SW480 (cell line): ENCODE measurements around the gene MT4.
A peak's percentile ranks its signal among the peaks of the same experiment; 100 is the strongest.

Source experiments
- DNase-seq: peaks from one replicate; pipeline ENCODE4 v3.0.0-alpha.2; 2016; ENCODE audit warnings: low spot score

MT4 gene

DNA sequence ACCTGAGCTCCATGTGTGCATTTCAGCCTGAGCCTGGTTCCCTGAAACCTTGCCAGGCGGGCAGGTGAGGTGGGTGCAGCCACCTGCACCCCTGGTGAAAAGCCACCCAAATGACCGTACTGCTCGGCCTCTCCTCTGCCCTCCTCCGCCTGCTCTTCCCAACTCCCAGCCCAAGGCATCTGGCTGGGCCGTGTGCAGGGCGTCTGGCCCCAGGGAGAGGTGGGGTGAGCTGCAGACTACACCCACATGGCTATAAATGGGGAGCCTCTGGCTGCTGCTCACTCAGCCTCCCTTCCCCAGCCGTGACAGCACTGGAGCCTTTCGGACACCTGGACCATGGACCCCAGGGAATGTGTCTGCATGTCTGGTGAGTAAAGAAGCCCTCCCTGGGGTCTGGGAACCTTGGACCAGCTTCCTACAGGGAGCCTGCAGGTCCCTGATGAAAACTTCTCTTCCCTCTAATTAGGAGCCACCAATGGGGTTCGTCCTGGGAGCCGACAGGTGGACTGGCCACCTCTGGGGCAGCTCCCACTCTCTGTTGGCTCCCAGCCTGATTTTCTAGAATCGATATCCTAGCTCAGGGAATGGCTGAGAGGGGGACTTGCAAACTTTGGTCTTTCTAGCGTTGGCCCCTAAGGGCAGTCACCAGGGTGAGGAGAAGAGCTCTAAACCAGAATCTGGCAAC lies at the start of gene MT4:
TSS of gene MT4 (plus strand) at position 281 of the 685 bp plus-strand sequence. CDS start at position 337, 56 bp downstream.
- no peak for DNase-seq

- DNase-seq: no peak
Measured at GRCh38 chr16:56515665-56516064, 49.2 kb upstream of the MT4 start.

GRCh38 chr16:56517206-56517605 lies 47.7 kb upstream of the MT4 start:
- DNase-seq: no peak

DNA sequence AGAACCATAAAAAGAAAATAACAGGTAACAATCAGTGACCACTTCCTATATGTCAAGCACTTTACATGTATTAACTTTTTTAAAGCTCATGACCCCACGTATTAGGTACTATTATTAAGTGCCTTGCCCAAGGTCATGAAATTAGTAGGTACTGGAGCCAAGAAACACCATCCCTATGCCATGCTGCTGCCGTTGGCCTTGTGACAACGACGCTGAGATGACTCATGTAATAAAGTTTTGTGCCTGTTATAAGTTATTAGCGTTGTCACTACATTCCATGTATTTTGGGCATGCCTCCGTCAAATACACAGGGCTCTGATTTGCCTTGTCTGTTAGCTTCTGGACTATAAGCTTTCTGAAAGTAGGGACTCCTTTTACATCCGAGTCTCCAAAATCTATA lies 46.4 kb upstream of the MT4 start:
- no peak for DNase-seq

DNA sequence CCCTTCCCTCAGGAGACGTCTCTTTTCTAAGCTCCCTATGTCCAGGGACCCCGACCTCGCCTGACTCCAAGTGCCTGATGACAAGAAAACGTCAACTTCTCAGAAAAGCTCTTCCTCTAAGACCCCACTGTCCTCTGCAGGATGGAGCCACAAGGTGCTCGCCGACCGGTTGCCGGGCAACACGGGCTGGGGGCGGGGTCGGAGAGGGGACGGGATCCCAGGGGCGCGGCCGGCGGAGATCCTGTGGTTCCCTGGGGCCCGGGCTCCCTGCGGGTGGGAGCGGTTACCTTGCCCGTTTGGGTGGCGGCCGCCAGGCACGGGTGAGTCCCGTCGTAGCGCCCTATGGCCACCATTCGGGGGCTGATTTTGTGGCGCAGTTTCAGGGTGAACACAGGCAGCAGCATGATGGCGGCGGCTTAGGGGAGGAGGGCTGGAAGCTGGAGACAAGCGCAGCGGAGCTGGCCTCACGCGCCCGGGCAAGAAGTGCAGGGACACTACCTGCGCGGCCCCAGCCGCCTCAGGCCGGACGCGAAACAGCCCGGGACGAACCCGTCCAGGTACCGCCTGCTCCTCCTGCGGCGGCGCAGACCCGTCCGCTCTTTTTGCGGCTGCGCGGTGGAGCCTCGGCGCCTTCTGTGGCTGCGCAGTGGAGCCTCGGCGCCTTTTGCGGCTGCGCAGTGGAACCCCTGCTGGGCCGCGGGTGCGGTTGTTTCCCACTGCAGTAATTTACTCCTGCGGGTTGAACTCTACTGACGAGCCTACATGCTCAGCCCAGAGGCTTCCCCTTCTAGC lies 45.2 kb upstream of the MT4 start, which contains the start of gene BBS2:
TSS of gene BBS2 (minus strand) at position 566 of the 792 bp plus-strand sequence. CDS start at position 404, 162 bp downstream.
- DNase-seq: peak; percentile 83

DNA sequence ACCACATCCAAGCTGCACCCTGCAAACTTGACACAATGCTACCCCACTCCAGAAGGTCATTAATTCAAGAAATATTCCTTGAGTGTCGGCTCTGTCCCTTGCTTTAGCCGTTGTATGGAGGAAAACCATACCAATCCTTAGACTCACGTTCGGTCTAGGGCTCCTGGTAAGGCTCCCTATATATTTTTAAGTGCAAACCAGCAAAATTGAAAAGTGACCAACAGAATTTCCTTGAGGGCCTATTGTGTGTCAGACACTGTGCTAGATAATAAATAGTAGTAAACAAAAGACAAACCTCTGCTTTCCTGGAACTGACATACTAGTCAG lies 44.7 kb upstream of the MT4 start:
- no peak for DNase-seq

- no peak for DNase-seq
Measured at GRCh38 chr16:56525236-56525635, 39.6 kb upstream of the MT4 start.

DNA sequence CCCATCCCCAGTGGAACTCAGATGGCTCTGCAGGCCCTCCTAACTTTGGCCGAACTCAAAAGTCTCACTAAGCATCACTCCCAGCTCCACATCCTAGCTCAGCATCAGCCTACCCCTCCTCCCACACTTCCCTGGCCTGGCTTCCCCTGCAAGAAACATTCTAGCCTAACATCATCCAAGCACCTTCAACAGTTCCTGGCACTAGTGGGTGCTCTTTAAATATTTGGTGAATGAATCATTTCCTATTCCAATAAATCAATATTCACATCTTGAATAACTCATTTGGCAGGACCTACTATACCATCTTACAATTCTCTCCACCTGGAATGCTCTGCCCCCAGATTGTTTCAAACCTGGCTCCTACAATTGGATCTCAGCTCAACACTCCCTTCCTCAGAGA lies 34.0 kb upstream of the MT4 start:
- DNase-seq: no peak

DNA sequence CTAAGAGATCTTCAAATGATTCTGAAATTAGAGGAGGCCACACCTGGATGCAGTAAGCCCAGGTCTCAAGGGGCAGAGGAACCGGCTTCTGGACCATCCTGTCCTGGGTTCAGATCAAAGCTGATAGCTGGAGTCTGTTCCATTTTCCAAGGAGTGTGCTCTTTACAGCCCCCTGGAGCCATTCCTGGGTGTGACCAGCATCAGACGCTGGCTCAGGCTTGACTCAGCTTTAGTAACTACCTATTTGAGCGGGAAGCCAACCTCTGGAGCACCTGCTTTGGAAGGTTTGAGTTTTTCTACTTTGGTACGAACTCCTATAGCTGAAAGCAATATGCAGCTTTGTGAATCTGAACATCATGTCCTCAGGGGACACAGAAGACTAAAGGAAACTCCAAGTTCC lies 32.2 kb upstream of the MT4 start:
- no peak for DNase-seq

GRCh38 chr16:56534847-56535383 lies 30.0 kb upstream of the MT4 start:
- no peak for DNase-seq

DNA sequence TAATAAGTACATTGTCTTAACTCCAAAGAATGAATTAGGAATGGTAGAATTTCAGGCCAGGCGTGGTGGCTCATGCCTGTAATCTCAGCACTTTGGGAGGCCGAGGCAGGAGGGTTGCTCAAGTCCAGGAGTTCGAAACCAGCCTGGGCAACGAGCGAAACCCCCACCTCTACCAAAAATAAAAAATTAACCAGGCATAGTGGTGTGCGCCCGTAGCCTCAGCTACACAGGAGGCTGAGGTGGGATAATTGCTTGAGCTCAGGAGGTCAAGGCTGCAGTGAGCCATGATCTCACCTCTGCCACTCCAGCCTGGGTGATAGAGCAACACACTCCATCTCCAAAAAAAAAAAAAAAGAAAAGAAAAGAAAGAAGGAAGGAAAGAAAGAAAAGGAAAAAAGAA lies 26.5 kb upstream of the MT4 start:
- no peak for DNase-seq

GRCh38 chr16:56539656-56540055 lies 25.2 kb upstream of the MT4 start:
- no peak for DNase-seq

GRCh38 chr16:56542039-56542438 lies 22.8 kb upstream of the MT4 start:
- DNase-seq: no peak

GRCh38 chr16:56547120-56547948 lies 17.5 kb upstream of the MT4 start:
- peak; percentile 90 for DNase-seq

- no peak for DNase-seq
Measured at GRCh38 chr16:56547949-56548567, 16.8 kb upstream of the MT4 start.

- no peak for DNase-seq
Measured at GRCh38 chr16:56549161-56549560, 15.7 kb upstream of the MT4 start.

GRCh38 chr16:56549744-56550385 lies 15.0 kb upstream of the MT4 start:
- peak; percentile 16 for DNase-seq

DNA sequence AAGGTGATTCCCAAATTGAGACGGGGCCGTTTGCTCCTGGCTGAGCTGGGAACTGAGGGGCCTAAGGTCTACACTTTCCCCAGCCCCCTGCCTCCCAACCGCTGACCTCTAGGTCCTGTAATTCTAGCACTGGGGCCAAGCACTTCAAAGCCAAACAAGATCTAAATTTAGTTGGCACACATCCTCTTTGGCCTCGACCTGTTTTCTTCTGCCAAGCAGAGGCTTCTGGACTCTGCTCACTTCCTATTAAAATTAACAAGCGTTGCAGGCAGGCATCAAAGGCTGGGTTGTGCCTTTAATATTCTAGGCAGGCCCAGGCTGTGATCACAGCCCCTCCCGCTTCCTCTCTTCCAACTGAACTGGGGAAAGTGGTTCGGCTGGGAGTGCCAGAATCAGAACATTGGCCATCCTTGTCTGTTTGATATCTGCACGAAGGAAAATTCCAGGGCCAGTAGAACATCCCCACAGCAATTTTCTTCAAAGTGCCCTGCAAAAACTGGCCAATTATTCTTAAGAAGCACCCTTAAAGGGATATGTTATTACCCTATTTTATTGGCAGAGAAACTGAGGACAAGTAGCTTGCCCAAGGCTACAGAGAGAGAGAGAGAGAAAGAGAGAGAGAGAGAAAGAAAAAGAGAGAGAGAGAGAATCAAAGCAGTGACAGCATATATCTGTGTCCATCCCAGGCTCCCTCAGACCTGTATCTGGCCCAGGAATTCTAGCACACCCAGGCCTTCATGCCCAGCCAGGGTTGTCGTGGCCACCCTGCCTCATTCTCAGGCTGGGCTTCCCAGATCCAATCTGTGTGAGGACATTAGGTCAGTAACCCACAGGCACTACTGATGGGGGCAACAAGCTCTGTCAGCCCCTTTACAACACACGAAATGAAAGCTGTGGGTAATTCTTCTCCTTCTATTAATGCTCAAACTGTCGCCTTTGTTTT lies 12.8 kb upstream of the MT4 start:
- DNase-seq: peak; percentile 63

GRCh38 chr16:56554441-56554840 lies 10.4 kb upstream of the MT4 start:
- DNase-seq: no peak

DNA sequence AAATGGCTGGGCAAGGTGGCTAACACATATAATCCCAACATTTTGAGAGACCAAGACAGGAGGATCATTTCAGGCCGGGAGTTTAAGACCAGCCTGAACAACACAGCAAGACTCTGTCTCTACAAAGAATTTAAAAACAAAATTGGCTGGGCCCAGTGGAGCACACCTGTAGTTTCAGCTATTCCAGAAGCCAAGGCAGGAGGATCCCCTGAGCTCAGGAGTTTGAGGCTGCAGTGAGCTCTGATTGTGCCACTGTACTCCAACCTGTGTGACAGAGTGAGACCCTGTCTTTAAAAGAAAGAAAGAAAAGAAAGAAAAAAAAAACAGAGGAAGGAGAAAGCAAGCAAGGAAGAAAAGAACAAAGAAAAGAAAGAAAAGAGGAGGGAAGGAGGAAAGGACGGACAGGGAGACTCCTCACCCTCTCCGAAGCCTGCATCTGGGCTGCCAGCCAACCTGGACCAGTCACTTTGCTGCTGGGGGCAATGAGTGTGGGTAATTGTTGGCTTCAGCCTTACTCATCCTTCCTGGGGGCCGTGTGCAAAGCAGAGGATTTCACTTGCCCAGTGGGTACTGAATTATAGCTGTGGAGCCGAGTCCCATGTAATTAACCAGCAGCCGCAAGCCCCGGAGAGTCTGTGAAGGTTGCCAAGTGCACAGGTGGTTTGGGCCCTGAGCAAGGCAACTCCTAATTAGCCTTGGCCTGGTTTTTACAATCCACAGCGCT lies 6.7 kb upstream of the MT4 start:
- DNase-seq: no peak
